ENCODE results near the gene IL9. TPM values are rescaled to one million over a fixed set of nuclear protein-coding genes. Genes with fewer than 3 reads are reported as not detected.
"Not testable (repeated sequence)": the region's sequence is repeated elsewhere in the genome, so short reads cannot be mapped to it uniquely, and the experiment has no call there.

IL9 gene
- total RNA-seq, 2 donors from 2014 or later = not detected

DNA sequence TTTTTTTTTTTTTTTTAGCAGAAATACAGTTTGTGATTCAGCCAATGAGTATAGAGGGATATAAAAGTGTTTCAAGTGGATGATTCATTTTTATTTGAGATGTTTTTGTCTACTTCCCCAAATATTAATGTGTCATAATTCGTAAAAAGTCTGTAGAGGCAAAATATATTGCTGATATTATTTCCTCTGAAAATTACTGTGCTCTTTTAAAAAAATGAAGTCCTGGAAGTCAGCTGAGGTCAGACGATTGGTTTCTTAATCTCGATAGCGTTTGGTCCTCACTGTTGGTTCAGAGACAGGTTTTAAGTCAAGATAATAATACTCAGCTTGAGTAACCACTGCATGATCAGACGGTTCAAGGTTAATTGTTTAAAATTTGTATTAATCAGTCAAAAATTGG is 19.5 kb downstream of the IL9 start:
- no peak for DNase-seq (ENCODE audit: low spot score)
- intact Hi-C loops (cut with DNase I) = no loop called here

DNA sequence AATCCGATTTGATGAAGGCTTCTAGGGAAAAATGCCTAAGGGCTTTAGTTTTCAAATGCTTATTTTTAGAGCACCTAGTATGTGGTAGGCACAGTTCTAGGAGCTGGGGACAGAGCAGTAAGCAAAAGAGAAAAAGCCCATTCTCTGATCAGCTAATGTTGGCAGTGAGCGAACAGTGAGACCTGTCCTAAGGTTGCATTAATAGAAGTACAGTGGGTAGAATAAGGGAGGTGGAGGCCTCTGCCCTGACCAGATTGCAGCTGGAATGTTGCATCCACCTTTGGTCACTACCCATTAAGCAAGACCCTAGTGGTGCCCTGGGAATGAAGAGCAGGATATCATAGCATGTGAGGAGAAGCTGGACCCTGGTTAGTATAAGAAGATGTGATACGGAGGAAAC is 20.1 kb downstream of the IL9 start:
- no peak for DNase-seq (ENCODE audit: low spot score)
- intact Hi-C loops (cut with DNase I) = no loop called here

DNA sequence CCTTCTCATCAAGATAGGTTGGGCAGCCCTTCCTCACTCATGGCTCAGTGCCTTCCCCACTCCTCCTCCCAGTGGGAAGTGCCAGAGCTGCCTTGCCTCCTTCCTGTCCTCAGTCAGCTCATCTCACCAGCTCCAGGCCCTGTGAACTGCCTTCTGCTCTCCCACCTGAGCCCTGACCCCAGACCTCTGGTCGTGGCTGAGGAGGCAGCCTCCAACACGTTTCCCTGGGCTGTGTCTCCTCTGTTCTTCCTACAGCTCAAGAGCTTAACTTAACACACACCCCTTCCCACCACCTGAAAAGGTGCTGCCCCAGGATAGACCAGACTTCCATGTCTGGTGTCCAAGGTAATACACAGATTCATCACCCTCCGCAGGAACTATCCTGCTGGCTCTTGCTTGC is 21.2 kb downstream of the IL9 start:
- intact Hi-C loops (cut with DNase I) = no loop called here
- peak; percentile 42 for DNase-seq (ENCODE audit: low spot score)

DNA sequence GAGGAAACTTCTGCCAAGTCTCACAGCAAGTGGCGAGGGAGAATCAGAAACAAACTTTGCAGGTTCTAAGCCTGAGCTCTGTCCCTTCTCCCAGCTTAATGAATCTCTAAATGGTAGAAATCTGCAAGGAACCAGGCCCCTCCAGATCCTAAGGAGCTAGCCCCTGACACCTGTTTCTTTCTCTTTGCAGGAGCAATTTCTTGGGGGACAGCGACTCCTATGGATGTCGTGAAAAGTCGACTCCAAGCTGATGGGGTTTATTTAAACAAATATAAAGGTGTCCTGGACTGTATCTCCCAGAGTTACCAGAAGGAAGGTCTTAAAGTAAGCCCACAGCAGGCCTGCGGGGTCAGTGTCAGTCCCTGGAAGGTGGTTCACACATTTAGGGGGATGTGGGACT is 21.8 kb downstream of the IL9 start:
- intact Hi-C loops (cut with DNase I) = no loop called here
- peak; percentile 30 for DNase-seq (ENCODE audit: low spot score)

DNA sequence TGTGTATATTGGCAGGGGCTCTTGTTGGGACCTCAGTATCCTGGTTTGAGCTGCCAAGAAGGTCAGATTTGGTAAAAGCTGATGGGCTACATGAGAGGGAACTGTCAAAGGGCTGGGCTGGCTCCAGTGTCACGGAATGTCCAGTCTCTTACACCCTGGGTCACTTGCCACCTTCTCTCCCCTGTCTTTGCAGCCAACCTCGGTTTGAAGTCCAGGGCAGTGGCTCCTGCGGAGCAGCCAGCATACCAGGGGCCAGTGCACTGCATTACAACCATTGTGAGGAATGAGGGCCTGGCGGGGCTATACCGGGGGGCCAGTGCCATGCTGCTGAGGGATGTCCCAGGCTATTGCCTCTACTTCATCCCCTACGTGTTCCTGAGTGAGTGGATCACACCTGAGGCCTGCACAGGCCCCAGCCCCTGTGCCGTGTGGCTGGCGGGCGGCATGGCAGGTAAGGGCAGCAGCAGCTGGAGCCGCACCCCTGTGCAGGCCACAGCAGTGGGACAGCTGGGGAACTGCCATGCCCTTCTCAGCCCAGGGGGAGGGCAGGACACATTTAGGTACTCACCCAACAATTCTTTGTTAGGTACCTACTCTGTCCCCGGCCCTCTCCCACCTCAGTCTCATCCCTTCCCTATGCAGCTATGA is 24.2 kb downstream of the IL9 start:
- intact Hi-C loops (cut with DNase I) = no loop called here
- DNase-seq (ENCODE audit: low spot score) = no peak

DNA sequence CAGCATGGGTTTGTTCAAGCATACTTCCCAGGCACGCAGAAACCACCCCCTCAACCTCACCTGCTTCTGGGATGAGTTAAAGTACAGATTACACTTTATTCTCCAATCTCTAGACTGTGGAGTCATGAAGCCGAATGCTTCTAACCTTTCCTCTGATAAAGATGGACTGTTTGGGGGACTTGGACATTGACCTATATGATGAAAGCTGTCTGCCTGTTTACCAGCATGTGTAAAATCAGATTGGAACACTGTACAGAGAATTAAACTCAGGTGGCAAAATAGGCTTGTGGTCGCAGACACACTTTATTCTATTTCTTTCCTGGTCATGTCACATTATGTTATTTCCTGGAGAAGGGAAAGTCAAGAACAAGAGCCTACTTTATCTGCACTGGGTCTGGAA is 25.7 kb downstream of the IL9 start:
- intact Hi-C loops (cut with DNase I) = no loop called here
- no peak for DNase-seq (ENCODE audit: low spot score)

DNA sequence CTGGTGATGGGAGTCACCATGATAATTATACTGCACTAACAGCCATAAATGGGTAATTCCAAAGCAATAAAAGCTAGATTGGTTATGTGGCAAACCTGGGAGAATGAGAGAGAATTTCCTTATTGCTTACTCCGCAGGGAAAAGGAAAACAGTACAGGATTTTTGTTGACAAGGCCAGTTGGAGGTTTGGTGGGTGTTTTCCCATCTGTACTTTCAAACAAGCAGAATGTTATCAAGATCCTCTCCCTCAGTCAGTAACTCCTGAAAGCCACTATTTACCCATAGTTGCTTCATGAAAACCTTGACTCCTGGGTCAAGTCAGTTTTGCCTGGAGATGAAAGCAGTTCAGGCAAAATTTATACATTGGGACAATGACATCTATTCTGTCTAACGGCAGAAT is 26.4 kb downstream of the IL9 start:
- intact Hi-C loops (cut with DNase I) = no loop called here
- no peak for DNase-seq (ENCODE audit: low spot score)

DNA sequence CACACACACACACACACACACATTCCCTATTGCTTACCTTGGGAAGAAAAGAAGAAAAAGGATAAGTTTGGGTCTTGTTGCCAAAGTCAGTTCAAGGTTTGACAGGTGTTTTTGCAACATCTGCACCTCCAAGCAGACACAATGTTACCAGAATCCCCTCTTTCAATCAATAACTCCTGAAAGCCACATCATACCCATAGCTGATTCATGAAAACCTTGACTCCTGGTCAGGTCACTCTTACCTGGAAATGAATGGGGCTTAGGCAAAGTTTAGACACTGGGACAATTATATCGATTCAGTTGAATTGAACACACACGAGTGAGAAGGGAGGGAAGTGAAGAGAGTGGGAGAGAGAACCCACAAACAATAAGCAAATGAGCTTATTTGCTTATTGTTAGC is 27.0 kb downstream of the IL9 start:
- no peak for DNase-seq (ENCODE audit: low spot score)
- intact Hi-C loops (cut with DNase I) = no loop called here

DNA sequence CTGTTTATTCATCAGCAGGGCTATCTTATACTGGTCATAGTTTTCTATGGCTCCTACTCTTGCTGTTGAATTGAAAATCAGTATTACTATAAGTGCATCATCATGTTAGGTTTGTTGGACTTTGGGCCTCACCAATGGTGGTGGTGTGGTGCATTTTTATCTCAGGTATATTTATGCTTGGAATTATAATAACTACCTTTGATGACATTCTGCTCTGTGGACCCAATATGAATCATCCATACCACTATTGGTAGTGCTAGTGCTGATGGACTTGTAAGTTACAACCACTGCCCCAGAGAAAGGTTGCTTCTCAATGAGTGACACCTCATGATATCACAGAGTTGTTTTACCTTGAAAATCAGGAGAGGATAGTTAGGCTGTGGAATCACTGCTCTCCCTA is 28.0 kb downstream of the IL9 start:
- DNase-seq (ENCODE audit: low spot score) = no peak
- intact Hi-C loops (cut with DNase I) = no loop called here

DNA sequence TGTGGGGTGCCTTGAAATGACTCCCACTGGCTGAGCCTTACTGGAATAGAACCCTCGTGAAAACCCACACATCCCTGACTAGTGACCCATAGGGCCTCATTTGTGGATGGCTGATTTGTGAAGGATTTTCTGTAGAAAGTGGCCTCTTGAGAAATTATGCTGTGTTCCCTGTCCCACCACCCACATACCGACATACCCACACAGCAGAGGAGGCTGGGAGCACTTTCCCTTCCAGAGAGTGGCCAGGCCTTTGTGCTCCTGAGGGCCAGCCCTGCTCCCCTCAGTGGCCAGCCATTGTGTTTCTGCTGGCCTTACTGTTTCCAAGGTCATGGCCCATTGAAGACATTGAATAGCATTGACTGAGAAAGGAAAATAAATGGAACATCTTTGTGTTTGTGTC is 29.6 kb downstream of the IL9 start:
- intact Hi-C loops (cut with DNase I) = no loop called here
- DNase-seq (ENCODE audit: low spot score) = peak; percentile 52

DNA sequence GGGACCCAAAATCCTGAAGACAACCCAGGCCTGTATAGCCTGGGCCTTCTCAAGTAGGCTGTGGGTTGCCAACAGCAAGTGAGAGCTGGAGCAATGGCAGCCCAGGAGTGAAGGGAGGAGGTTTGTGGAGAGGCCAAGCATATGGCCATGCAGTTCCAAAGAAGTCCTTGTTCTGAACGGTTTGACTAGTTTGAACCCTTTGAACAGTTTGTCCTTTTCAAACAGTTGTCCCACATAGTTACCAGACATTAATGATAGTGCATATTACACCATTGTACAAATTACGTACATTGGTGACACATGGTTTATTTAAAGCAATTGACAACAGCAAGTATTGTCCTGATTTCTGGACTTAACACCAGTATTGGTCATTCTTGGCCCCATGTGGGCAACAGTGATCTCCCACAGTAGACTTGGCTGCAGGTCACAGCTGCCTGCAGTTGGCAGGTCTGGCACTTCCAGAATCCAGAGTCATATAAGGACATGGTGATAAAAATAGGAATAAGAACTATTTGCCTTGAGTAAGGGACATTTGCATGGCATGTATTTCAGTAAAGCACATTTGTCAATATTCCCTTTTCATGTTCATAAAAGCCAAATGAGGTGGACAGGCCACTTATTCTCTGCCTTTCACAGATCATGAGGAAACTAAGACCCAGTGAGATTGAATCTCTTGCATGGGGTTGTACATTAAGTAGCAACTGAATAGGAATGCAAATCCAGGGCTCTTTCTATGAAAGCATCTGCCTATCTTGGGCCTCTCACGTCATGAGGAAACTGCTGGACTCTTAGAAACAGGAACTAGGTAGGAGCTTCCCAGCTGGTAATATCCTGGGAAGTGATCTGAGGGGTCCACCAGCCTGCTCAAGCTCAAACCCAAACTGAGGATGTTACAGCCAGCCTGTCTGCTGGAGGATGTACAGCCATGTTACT is 30.9 kb downstream of the IL9 start:
- intact Hi-C loops (cut with DNase I) = no loop called here
- DNase-seq (ENCODE audit: low spot score) = no peak

DNA sequence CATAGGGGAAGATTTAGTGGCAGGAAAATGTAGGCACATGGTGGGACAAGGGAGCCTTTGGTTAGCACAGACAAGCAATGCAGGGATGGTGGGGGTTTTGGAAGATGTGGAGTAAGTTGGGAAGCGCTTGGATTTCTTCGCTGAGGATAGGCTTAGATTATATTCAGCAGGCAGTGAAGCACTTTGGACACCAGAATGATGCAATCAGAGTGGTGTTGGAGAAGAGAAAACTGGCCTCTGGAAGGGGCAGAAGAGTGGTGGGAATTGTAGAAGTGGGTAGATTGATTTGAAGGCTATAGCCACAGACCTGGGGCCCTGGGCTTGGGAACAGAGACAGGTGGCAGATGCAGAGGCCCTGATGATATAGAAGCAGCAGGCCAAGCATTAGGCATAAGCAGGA is 32.9 kb downstream of the IL9 start:
- no peak for DNase-seq (ENCODE audit: low spot score)
- intact Hi-C loops (cut with DNase I) = no loop called here

DNA sequence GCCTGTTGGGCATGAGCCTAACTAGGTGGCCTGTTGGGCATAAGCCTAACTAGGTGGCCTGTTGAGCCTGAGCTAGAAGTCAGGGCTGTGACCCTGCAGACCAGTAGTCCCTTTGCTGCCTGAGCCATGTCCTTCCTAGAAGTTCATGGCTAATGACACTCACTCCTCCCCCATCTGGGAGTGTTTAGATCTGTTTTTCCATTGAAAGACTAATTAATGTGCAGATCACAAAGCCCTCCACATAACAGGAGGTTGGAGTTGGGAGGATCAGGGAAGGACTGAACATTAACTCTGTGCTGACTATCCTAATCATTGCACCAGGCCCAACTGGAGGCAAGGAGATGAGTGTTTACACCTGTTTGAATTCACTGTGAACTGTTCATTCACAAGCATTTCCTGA is 33.6 kb downstream of the IL9 start:
- intact Hi-C loops (cut with DNase I) = no loop called here
- no peak for DNase-seq (ENCODE audit: low spot score)

DNA sequence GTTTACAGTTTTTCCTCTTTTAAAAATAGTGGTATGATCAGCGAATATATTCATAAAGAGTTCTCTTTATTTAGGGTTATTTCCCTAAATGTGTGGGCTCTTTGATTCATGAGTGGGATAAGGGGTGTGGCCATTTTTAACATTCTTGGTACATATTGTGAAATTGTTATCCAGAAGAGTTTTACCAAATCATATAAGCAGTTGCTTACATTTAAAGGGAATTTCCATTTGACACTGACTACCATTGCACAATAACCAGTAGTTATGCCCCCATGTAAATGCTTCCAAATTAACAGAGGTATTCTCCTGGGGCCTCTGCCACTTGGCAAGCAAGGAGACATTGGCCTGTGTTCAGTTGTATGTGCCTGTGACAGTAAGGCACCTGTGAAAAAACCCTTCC is 34.0 kb downstream of the IL9 start:
- no peak for DNase-seq (ENCODE audit: low spot score)
- intact Hi-C loops (cut with DNase I) = no loop called here

DNA sequence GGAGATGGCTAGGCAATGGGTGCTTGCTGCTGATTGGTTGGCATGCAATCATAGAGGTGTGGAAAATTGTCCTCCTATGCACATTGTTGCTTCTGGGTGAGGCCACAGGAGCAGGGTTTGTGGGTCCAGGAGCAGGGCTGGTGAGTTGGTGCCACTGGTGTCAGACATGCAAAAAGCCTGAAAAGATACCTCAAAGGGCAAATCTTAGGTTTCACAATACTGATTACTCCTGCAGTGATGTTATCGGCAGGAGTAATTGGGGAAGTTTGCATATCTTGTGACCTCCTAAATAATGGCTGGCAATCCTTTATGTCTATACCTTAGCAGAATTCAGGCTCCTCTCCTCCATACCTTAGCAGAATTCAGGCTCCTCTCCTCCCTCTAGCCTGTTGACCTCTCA is 36.0 kb downstream of the IL9 start:
- intact Hi-C loops (cut with DNase I) = no loop called here
- DNase-seq (ENCODE audit: low spot score) = no peak

DNA sequence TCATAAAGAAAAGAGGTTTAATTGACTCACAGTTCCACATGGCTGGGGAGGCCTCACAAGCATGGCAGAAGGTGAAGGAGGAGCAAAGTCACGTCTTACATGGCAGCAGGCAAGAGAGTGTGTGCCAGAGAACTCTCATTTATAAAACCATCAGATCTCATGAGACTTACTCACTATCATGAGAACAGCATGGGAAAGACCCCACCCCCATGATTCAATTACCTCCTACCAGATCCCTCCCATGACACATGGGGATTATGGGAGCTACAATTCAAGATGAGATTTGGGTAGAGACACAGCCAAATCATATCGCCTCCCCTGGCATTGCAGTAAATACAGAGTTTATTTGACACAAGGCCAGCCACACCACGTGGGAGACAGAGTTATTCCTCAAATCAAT is 36.5 kb downstream of the IL9 start:
- DNase-seq (ENCODE audit: low spot score); intact Hi-C loops (cut with DNase I): not testable (repeated sequence)

DNA sequence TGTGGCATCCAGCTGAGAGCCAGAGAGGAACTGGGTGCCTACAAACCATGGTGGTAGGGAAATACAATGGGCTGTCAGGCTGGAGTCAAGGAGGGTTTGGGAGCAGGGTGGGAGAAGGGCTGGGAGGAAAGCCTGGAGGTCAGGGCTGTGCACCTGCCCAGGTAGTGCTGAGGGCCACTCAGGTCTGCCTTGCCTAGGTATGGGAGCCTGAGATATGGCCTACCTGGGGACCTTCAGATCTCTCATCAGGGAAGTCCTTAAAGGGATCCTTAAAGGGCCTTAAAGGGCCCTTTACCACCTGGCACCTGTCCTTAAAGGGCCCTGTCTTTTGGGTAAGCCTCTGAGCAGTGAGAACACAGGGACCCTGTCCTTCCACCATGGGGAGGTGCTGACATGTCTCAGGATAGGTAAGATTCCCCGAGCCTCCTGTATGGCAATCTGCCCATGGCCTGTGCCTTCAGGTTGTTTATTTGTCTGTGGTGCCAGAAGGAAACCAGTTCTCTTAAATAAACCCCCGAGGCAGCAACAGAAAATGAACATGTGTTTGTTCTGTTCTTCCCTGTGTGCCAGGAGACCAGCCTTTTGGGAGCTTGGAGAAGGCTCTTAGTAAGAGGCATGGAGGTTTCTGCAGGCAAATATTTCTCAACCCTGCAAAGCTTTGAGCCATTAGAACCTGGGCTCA is 37.9 kb downstream of the IL9 start:
- intact Hi-C loops (cut with DNase I) = no loop called here

DNA sequence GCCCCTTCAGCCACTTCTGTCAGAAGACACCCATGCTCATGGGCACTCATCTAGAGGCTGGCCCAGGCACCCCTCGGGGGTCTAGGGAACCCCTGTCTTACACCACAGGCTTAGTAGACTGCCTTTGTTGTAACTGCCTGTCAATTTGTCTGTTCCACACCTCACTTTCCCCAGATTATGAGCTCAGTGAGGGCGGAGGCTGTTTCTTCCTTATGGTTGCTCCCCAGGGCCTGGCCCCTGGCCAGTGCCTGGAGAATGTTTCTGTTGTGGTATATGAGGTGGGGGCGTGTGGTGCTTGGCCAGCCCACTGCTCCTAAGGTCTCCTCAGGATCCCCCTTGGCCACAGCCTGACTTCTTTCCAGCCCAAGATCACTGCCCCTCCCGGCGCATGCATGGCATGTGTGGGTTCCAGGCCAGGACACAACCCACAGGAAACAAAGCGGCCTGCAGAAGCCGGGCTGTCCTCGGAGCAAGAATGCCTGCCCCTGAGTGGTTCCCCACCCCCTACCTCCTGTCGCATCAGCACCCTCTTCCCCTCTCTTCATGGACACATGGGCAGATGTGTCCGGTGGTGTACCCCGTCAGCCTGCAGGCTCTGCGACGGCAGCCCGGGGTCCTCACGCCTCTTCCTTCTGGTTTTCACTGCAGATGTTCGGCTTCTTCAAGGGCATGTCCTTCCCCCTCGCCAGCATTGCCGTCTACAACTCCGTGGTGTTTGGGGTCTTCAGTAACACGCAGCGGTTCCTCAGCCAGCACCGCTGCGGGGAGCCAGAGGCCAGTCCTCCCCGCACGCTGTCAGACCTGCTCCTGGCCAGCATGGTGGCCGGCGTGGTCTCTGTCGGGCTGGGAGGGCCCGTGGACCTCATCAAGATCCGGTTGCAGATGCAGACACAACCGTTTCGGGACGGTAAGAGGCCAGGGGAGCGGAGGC is 43.5 kb downstream of the IL9 start:
- intact Hi-C loops (cut with DNase I) = no loop called here
- DNase-seq (ENCODE audit: low spot score) = no peak

More for the DNA sequence above, 37.9 kb downstream of the IL9 start:
- no peak for DNase-seq (ENCODE audit: low spot score)

DNA sequence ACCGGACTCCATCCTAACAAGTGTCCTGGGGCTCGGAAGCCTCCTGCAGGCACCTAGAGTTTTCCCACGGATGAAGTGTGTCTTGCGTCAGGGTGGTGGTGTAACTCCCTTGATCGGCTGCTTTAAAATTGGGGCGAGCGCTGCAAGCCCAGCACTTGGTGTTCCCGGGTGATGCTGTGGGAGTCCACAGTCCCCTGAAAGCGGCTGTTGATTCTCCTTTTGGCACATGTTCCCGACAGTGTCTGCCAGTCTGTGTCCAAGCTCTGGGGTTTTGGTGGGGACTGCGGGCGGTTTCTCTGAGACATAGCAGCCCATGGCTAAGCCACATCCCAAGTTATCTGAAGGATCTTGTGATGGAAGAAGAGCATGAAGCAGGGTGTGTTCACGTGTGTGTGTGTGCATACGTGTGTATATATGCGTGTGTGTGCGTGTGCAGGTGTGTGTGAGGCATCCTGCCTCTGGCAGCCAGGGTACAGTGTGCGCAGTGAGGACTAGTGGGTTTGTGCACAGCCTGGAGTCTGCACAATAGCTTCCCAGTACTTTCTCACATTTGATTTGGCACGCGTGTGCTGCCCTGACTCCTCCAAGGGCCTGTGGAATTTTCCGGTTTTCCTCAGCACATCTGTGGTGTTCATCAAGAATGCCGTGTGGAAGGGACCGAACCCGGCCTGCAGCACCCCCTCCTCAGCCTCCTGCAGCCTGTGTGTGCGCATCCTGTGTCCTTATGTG is 44.3 kb downstream of the IL9 start:
- intact Hi-C loops (cut with DNase I) = no loop called here
- DNase-seq (ENCODE audit: low spot score) = no peak

Data from posterior vena cava (tissue), 2 donors.